HG02938 (cell line): ENCODE data around the gene BNIP5.
"Not testable (repeated sequence)": the region's sequence is repeated elsewhere in the genome, so short reads cannot be mapped to it uniquely, and the experiment has no call there.

Experiments used
- ATAC-seq: cut with Tn5 transposase; IDR thresholded peaks from one replicate; pipeline ENCODE4 v1.9.1; 2021; ENCODE audit warnings: mild to moderate bottlenecking, moderate library complexity; ENCODE audit not compliant: unreplicated experiment

BNIP5 gene

GRCh38 chr6:36368421-36368820 lies 31.7 kb upstream of the BNIP5 start:
- ATAC-seq = no peak

GRCh38 chr6:36367743-36368142 lies 31.1 kb upstream of the BNIP5 start:
- no peak for ATAC-seq

- no peak for ATAC-seq
Measured at GRCh38 chr6:36364669-36365479, 28.2 kb upstream of the BNIP5 start.

- not testable (repeated sequence) for ATAC-seq
Measured at GRCh38 chr6:36364061-36364635, 27.5 kb upstream of the BNIP5 start.

- not testable (repeated sequence) for ATAC-seq
Measured at GRCh38 chr6:36363371-36363752, 26.7 kb upstream of the BNIP5 start.

- ATAC-seq = no peak
Measured at GRCh38 chr6:36362551-36363370, 26.1 kb upstream of the BNIP5 start.

GRCh38 chr6:36361071-36361470 lies 24.4 kb upstream of the BNIP5 start:
- no peak for ATAC-seq

- no peak for ATAC-seq
Measured at GRCh38 chr6:36360241-36361054, 23.8 kb upstream of the BNIP5 start.

- ATAC-seq = no peak
Measured at GRCh38 chr6:36358226-36358915, 21.7 kb upstream of the BNIP5 start.

GRCh38 chr6:36357872-36358225 lies 21.2 kb upstream of the BNIP5 start:
- ATAC-seq = no peak

GRCh38 chr6:36355819-36356218 lies 19.1 kb upstream of the BNIP5 start:
- ATAC-seq = no peak

- ATAC-seq = no peak
Measured at GRCh38 chr6:36353411-36353915, 16.8 kb upstream of the BNIP5 start.

- ATAC-seq = no peak
Measured at GRCh38 chr6:36352477-36353157, 15.9 kb upstream of the BNIP5 start.

GRCh38 chr6:36350681-36351571 lies 14.2 kb upstream of the BNIP5 start:
- no peak for ATAC-seq

- ATAC-seq = no peak
Measured at GRCh38 chr6:36350082-36350481, 13.4 kb upstream of the BNIP5 start.

- no peak for ATAC-seq
Measured at GRCh38 chr6:36349240-36349639, 12.6 kb upstream of the BNIP5 start.

- no peak for ATAC-seq
Measured at GRCh38 chr6:36347621-36348020, 10.9 kb upstream of the BNIP5 start.

GRCh38 chr6:36346486-36347273 lies 10.0 kb upstream of the BNIP5 start:
- no peak for ATAC-seq
